Progenitor cell of endocrine pancreas (in vitro differentiated cells): ENCODE results near the gene TCTN3. TPM values are rescaled to one million over a fixed set of nuclear protein-coding genes. Genes with fewer than 3 reads are reported as not detected.
A peak's percentile ranks its signal among the peaks of the same experiment; 100 is the strongest.

ENCODE experiments used
- DNase-seq: peaks from one replicate; pipeline ENCODE4 v3.0.0; 2021; ENCODE audit warnings: low spot score; ENCODE audit not compliant: unreplicated experiment
- H3K27ac Mint-ChIP-seq: 2 replicates; pipeline ENCODE4 v1.8.0; 2021; ENCODE audit warnings: mild to moderate bottlenecking, moderate library complexity, mixed read lengths
- H3K27me3 Mint-ChIP-seq: 2 replicates; pipeline ENCODE4 v1.8.0; 2021; ENCODE audit warnings: mixed read lengths
- H3K36me3 Mint-ChIP-seq: 2 replicates; pipeline ENCODE4 v1.8.0; 2022; ENCODE audit warnings: mixed read lengths; ENCODE audit not compliant: insufficient read depth
- H3K4me1 Mint-ChIP-seq: 2 replicates; pipeline ENCODE4 v1.8.0; 2021; ENCODE audit warnings: low read depth, mixed read lengths
- H3K4me3 Mint-ChIP-seq: 2 replicates; pipeline ENCODE4 v1.8.0; 2021; ENCODE audit warnings: low read depth, mild to moderate bottlenecking, moderate library complexity, mixed read lengths
- H3K9me3 Mint-ChIP-seq: 2 replicates; pipeline ENCODE4 v1.8.0; 2021; ENCODE audit warnings: low read depth, mixed read lengths
- total RNA-seq: library from RNA; stranded (reverse); gene quantifications from 2 replicates; pipeline ENCODE4 v1.2.1, GENCODE V29; 2021
- TF ChIP-seq, protein P1 (sequence below): fragments of 200-600 bp; sonication (generic); IDR thresholded peaks from one replicate; pipeline ENCODE4 v1.5.0; 2021; ENCODE audit warnings: antibody characterized with exemption, mild to moderate bottlenecking; ENCODE audit not compliant: unreplicated experiment

Gene TCTN3
- total RNA-seq, 1 donor from 2014 or later, result 61.8 TPM

DNA sequence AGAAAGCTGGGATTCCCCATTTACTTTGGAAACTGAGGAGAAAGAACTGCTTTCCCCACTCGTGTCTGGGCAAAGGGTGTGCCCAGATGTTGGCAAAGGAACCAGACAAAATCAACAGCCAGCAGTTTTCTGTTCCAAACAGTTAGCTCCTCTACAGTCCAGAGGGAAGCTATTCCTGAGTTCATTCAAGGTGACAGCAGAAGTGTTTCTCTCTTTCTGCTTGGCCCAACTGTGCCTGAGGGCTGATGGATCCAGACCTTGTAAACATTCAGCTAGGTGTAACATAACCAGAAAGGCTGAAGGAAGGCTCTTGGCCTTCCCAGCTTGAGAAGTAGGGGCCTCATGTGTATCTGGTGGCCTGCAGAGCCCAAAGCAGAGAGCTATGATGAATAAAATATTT is 30.2 kb downstream of the TCTN3 start:
- H3K36me3 Mint-ChIP-seq, result peaks cover 16% of the 10 kb centered on the region
- DNase-seq, result no peak
- H3K27me3 Mint-ChIP-seq, result no peaks in the 10 kb centered on the region
- no peaks in the 10 kb centered on the region for H3K9me3 Mint-ChIP-seq
- no peak overlapping the region for H3K4me3 Mint-ChIP-seq
- H3K4me1 Mint-ChIP-seq, result peaks cover 12% of the 10 kb centered on the region
- TF ChIP-seq, protein P1, sequence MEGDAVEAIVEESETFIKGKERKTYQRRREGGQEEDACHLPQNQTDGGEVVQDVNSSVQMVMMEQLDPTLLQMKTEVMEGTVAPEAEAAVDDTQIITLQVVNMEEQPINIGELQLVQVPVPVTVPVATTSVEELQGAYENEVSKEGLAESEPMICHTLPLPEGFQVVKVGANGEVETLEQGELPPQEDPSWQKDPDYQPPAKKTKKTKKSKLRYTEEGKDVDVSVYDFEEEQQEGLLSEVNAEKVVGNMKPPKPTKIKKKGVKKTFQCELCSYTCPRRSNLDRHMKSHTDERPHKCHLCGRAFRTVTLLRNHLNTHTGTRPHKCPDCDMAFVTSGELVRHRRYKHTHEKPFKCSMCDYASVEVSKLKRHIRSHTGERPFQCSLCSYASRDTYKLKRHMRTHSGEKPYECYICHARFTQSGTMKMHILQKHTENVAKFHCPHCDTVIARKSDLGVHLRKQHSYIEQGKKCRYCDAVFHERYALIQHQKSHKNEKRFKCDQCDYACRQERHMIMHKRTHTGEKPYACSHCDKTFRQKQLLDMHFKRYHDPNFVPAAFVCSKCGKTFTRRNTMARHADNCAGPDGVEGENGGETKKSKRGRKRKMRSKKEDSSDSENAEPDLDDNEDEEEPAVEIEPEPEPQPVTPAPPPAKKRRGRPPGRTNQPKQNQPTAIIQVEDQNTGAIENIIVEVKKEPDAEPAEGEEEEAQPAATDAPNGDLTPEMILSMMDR, result no peak
- peak overlapping the region; percentile 20 for H3K27ac Mint-ChIP-seq

DNA sequence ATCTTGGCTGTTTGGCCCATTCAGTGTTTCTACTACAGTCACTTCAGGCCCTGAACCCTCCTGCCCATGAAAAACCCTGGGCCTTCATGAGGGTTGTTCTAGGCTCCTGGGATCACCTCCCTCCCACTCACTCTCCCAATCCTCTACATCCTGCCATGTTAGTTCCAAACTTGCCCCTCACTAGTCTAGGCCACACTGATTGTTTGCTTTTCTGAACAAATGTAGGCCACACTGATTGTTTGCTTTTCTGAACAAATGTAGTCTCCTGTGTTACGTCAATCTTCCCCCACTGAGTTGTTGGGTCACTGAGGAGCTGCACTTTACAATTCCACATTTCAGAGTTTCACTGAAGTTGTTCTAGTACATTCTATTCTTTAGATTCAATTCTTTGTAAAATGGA is 31.9 kb downstream of the TCTN3 start:
- no peaks in the 10 kb centered on the region for H3K27me3 Mint-ChIP-seq
- DNase-seq, result no peak
- H3K4me3 Mint-ChIP-seq, result peak overlapping the region; percentile 7
- H3K27ac Mint-ChIP-seq, result peak overlapping the region; percentile 80
- H3K36me3 Mint-ChIP-seq, result peaks cover 7% of the 10 kb centered on the region
- TF ChIP-seq, protein P1, result no peak
- no peaks in the 10 kb centered on the region for H3K9me3 Mint-ChIP-seq
- peaks cover 12% of the 10 kb centered on the region for H3K4me1 Mint-ChIP-seq

DNA sequence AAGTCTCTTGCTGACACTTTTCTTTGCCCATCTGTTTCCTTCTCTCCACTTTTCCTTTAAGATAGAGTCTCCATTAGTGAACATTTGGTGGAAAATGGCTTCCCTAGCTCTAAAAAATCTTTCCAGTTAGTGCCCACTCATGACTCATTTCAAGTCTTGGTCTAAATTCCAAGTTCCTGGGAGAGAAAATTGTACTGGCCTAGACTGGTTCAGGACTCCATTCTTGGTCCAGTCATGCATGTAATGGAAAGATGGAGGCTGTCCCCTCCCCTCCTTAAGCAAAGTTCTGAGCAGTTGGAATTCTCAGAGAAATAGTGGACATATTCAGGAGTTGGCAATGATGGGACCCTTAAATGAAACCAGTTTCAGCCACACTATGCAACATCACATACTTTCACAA is 33.4 kb downstream of the TCTN3 start:
- no peaks in the 10 kb centered on the region for H3K27me3 Mint-ChIP-seq
- no peak overlapping the region for H3K4me3 Mint-ChIP-seq
- no peak overlapping the region for H3K27ac Mint-ChIP-seq
- H3K9me3 Mint-ChIP-seq, result no peaks in the 10 kb centered on the region
- H3K4me1 Mint-ChIP-seq, result peaks cover 18% of the 10 kb centered on the region
- no peak for DNase-seq
- peaks cover 3% of the 10 kb centered on the region for H3K36me3 Mint-ChIP-seq
- TF ChIP-seq, protein P1, result no peak

DNA sequence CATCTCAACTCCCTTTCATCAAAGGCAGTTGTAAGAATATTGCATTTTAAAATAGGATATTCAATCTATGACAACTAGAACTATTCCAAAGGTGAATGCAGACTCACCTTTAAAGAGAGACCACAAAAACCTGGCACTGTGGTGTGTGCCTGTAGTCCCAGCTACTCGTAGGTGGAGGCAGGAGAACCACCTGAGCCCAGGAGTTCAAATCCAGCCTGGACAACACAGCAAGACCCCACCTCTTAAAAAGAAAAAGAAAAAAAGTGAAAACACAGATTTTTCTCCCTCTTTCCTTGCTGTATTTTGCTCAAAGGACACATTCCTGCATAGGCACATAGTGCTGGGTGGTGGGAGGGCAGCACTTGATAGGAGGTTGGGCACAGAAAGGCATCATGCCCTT is 36.5 kb downstream of the TCTN3 start:
- peak overlapping the region; percentile 99 for H3K4me3 Mint-ChIP-seq
- peaks cover 14% of the 10 kb centered on the region for H3K36me3 Mint-ChIP-seq
- TF ChIP-seq, protein P1, result no peak
- H3K27ac Mint-ChIP-seq, result no peak overlapping the region
- no peaks in the 10 kb centered on the region for H3K9me3 Mint-ChIP-seq
- no peaks in the 10 kb centered on the region for H3K27me3 Mint-ChIP-seq
- no peak for DNase-seq
- H3K4me1 Mint-ChIP-seq, result peaks cover 21% of the 10 kb centered on the region

DNA sequence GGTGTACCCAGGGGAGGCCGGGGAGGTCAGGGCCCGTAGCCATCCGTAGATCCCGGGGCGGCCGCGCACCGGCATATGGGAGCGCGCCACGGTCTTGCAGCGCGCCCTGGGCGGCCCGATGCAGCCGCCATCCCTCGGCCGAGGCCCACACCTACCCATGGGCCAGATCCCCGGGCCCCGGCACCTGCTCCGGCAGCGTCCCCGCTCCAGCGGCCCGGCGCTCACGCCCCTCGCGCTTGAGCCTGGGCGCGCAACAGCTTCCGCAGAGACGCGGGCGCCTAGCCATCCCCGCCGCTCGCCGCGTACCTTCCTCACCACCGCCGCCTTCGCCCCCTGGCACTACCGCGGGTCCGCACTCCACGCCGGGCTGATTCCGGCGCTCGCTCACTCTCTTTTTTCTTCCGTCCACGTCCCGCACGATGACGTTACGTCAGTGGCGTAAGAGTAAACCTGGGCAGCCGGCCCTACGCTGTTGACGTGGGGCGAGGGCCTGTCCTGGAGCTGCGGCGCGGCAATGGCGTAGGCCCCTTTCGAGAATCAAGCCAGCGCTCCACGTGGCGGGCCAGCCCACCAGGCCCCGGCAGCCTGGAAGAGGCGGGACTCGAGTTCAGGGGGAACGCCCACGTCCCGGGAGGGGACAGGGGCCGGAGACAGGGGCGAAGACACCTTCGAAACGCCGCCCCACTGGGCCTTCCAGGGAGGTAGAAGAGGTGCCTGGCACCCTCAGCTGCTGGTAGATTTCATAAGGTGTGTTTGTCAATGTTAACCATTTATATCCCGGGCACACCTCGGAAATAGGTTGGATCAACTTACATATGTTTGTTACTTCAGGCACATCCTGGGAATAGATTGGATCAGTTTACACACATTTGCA is 37.2 kb downstream of the TCTN3 start, which contains the start of gene ALDH18A1:
TSS of gene ALDH18A1 (minus strand) at position 421 of the 874 bp plus-strand sequence. CDS start 3,334 bp downstream, outside the sequence.
- peaks cover 15% of the 10 kb centered on the region for H3K4me1 Mint-ChIP-seq
- TF ChIP-seq, protein P1, result no peak
- DNase-seq, result peak; percentile 91
- H3K27me3 Mint-ChIP-seq, result no peaks in the 10 kb centered on the region
- H3K4me3 Mint-ChIP-seq, result peak within 1 kb of the TSS; percentile 99
- H3K36me3 Mint-ChIP-seq, result peaks cover 20% of the 10 kb centered on the region
- H3K9me3 Mint-ChIP-seq, result peaks cover 5% of the 10 kb centered on the region
- H3K27ac Mint-ChIP-seq, result peak within 1 kb of the TSS; percentile 95
